ENCODE data around the gene DNAJB2.

GRCh38 chr2:219314804-219315468 is 35.8 kb downstream of the DNAJB2 start:
- TF ChIP-seq TAF1 (IDR thresholded peaks at IDR 0.05; ENCODE audit: low read depth, low read length) (no peak), POLR2A (IDR thresholded peaks at IDR 0.05; ENCODE audit: low read depth, low read length) (no peak)
